SH-SY5Y (cell line): ENCODE measurements around the gene MAGEB1.

Source experiments
- GATA2 ChIP-seq: IDR thresholded peaks from 2 replicates; pipeline ENCODE4 v1.6.1; 2011; ENCODE audit warnings: mild to moderate bottlenecking, low read depth, low read length
- GATA3 ChIP-seq: IDR thresholded peaks from 2 replicates; pipeline ENCODE4 v1.6.1; 2011; ENCODE audit warnings: low read depth, mild to moderate bottlenecking, low read length, moderate library complexity

DNA sequence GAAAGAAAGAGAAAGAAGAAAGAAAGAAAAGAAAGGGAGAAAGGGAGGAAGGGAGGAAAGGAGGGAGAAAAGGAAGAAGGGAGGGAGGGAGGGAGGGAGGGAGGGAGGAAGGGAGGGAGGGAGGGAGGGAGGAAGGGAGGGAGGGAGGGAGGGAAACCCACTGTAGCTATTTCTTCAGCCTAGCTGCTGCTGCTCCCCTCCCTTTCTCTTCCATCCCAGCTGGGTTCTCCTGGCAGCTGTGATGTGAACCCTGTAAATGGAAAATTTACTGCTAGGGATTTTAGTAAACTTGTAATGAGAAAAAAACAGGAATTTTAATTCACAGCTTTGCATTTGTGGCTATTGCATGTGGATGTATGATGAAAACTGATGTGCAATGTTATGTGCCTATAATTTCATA lies 54.3 kb downstream of the MAGEB1 start:
- TF ChIP-seq GATA3 (no peak), GATA2 (no peak)
